HepG2 (cell line): Measurements from ENCODE around the gene KRT34. TPM values are rescaled to one million over a fixed set of nuclear protein-coding genes. Genes with fewer than 3 reads are reported as not detected.
"Not testable (repeated sequence)": the region's sequence is repeated elsewhere in the genome, so short reads cannot be mapped to it uniquely, and the experiment has no call there.

Source experiments
- ATAC-seq: fragments of 200-7000 bp; cut with Tn5 transposase; 3 replicates; pipeline ENCODE4 v1.9.1; 2020; ENCODE audit warnings: mild to moderate bottlenecking, moderate library complexity
- BruUV-seq: library from RNA; stranded (reverse); fragments of 400-500 nt; replicated peaks from 2 replicates; lab custom pipeline; 2021; lab: Mats Ljungman, UMichigan
- CTCF ChIA-PET: fragments of 300-600 bp; formaldehyde crosslinking; extraction: SDS; loops from one replicate; lab custom pipeline; 2021; ENCODE audit warnings: low total read pairs, inconsistent platforms, low intra/inter-chr PET ratio; lab: Yijun Ruan, JAX
- POLR2A ChIA-PET: fragments of 350-600 bp; sonication (Branson Sonifier 250); formaldehyde crosslinking; loops from one replicate; lab custom pipeline; 2020; ENCODE audit warnings: antibody characterized with exemption, inconsistent platforms; lab: Yijun Ruan, JAX
- DNase-seq: peaks from one replicate; pipeline ENCODE4 v3.0.0-alpha.2; 2015; ENCODE audit warnings: low spot score
- FAIRE-seq: peaks from 3 replicates; lab custom pipeline; 2011; peaks lifted over from hg19 to GRCh38; lab: Jason Lieb, UNC
- H2AFZ ChIP-seq: one replicate; pipeline ENCODE4 v1.6.1; 2011; ENCODE audit warnings: low read length, inconsistent platforms
- H3K27ac ChIP-seq: fragments of 300-600 bp; 3 replicates; pipeline ENCODE4 v1.8.0; 2011; ENCODE audit warnings: mixed run types, mild to moderate bottlenecking, mixed read lengths, low read length, inconsistent platforms; ENCODE audit not compliant: insufficient read depth; ENCODE audit errors: extremely low read length
- H3K27me3 ChIP-seq, 2 experiments: fragments of 200-600 bp in 1 of 2; 2 replicates in 1 of 2; 3 replicates in 1 of 2; pipeline versions ENCODE4 v1.6.0 to v1.8.0; 2011; ENCODE audit warnings: low read length in 2 of 2, mild to moderate bottlenecking in 2 of 2, moderate library complexity in 2 of 2, inconsistent platforms in 1 of 2; ENCODE audit not compliant: insufficient read depth in 2 of 2, control insufficient read depth in 1 of 2
- H3K36me3 ChIP-seq, 2 experiments: fragments of 200-600 bp in 1 of 2; replicated peaks in 1 of 2; 2 replicates in 1 of 2; 3 replicates in 1 of 2; pipeline versions ENCODE4 v1.5.1 to v1.8.0; 2011; ENCODE audit warnings: low read length in 2 of 2, inconsistent platforms in 1 of 2; ENCODE audit not compliant: insufficient read depth in 2 of 2, control insufficient read depth in 1 of 2
- H3K4me1 ChIP-seq: 2 replicates; pipeline ENCODE4 v1.5.1; 2012; ENCODE audit warnings: low read length, inconsistent platforms; ENCODE audit not compliant: insufficient read depth
- H3K4me2 ChIP-seq: 2 replicates; pipeline ENCODE4 v1.6.0; 2011; ENCODE audit warnings: low read depth, low read length, inconsistent platforms
- H3K4me3 ChIP-seq, 3 experiments: fragments of 200-600 bp in 1 of 3; sonication (generic), shearing (Covaris generic) in 1 of 3; replicated peaks in 1 of 3; 2 replicates each; pipeline ENCODE4 v1.5.1; 2011 to 2016; ENCODE audit warnings: low read length in 3 of 3, inconsistent platforms in 2 of 3, low read depth in 2 of 3, mild to moderate bottlenecking in 2 of 3, control low read depth in 1 of 3, mixed read lengths in 1 of 3; ENCODE audit not compliant: insufficient read depth in 1 of 3
- H3K79me2 ChIP-seq: one replicate; pipeline ENCODE4 v1.6.1; 2011; ENCODE audit warnings: low read length, inconsistent platforms; ENCODE audit not compliant: insufficient read depth
- H3K9ac ChIP-seq: 2 replicates; pipeline ENCODE4 v1.6.0; 2011; ENCODE audit warnings: mild to moderate bottlenecking, low read depth, low read length, inconsistent platforms; ENCODE audit not compliant: insufficient read depth
- H3K9me3 ChIP-seq: 2 replicates; pipeline ENCODE4 v1.5.1; 2012; ENCODE audit warnings: mild to moderate bottlenecking, low read length
- H4K20me1 ChIP-seq: 2 replicates; pipeline ENCODE4 v1.6.0; 2011; ENCODE audit warnings: inconsistent platforms, mild to moderate bottlenecking, low read length, moderate library complexity; ENCODE audit not compliant: insufficient read depth
- ATF7 ChIP-seq, 2 experiments: fragments of 450-650 bp in 1 of 2; sonication (generic) in 1 of 2; formaldehyde crosslinking in 1 of 2; IDR thresholded peaks; 2 replicates each; pipeline versions ENCODE4 v1.4.0 to v1.6.1; 2016 to 2020; ENCODE audit warnings: antibody characterized with exemption in 1 of 2, mild to moderate bottlenecking in 1 of 2, missing genetic modification reagents in 1 of 2
- CREB1 ChIP-seq, 2 experiments: fragments of 450-650 bp in 1 of 2; IDR thresholded peaks; 2 replicates each; pipeline ENCODE4 v1.6.1; 2016 to 2017; ENCODE audit warnings: control low read depth in 1 of 2, mild to moderate bottlenecking in 1 of 2, missing compliant biosample characterization in 1 of 2, missing genetic modification characterization in 1 of 2
- ZUFSP ChIP-seq: sonication (generic); formaldehyde crosslinking; IDR thresholded peaks from 2 replicates; pipeline ENCODE4 v1.9.0; 2021; ENCODE audit warnings: missing genetic modification reagents, mild to moderate bottlenecking, borderline replicate concordance
- WGBS: methylation state at CpG from one replicate; pipeline ENCODE4 v1.1.6; 2017; ENCODE audit warnings: low lambda C conversion rate; 5-methylcytosine and 5-hydroxymethylcytosine counted together
- in situ Hi-C: cut with HindIII; loops from 2 replicates; pipeline ENCODE4 v1.10.0; 2017; ENCODE audit warnings: low pct_unique_long_range_greater_than_20kb; ENCODE audit not compliant: extremely low pct_ligation_motif_present
- intact Hi-C: fragments of 100-400 bp; cut with micrococcal nuclease; formaldehyde crosslinking; loops from one replicate; pipeline ENCODE4 v1.10.0; 2022; ENCODE audit not compliant: unreplicated experiment
- polyA plus RNA-seq, 8 experiments: library from polyadenylated mRNA; depleted of rRNA in 3 of 8; stranded (reverse) in 7 of 8; unstranded in 1 of 8; fragments of >200 nt; fragmentation: Illumina TruSeq in 4 of 8; extraction: Trizol in 4 of 8; gene quantifications; 2 replicates each; pipeline versions ENCODE4 v1.2.1 to v1.2.3, GENCODE V29; 2011 to 2016; ENCODE audit warnings: low read depth in 4 of 8, missing spikeins in 1 of 8, mixed read lengths in 1 of 8; ENCODE audit not compliant: insufficient read depth in 1 of 8
- total RNA-seq, 5 experiments: library from RNA; depleted of rRNA; stranded (reverse); fragments of >200 nt; fragmentation: Illumina TruSeq; extraction: Trizol; gene quantifications; 2 replicates each; pipeline ENCODE4 v1.2.3, GENCODE V29; 2016; ENCODE audit warnings: low read depth in 1 of 5

Gene KRT34
- total and polyA plus RNA-seq, 2 of the 13 experiments (the other 11 are each of a cell fraction or from before 2014, with no cell fraction given) = not detected

GRCh38 chr17:41351177-41351576 lies 30.9 kb downstream of the KRT34 start:
- Histone ChIP-seq H2AFZ (no peak overlapping the region), H3K4me1 (no peaks in the 10 kb centered on the region), H4K20me1 (no peaks in the 10 kb centered on the region), H3K27ac (no peak overlapping the region), H3K4me3 (no peak overlapping the region), H3K27me3 (peaks cover 0 to 7% of the 10 kb centered on the region in 2 experiments; a peak in 2 of 5 replicates), H3K9ac (no peak overlapping the region), H3K9me3 (no peaks in the 10 kb centered on the region), H3K4me2 (no peak overlapping the region), H3K36me3 (no peaks in the 10 kb centered on the region), H3K79me2 (no peaks in the 10 kb centered on the region)
- intact Hi-C loops = no loop called here
- ChIA-PET POLR2A (no interaction called here), CTCF (no interaction called here)
- TF ChIP-seq CREB1 (IDR thresholded peaks at IDR 0.05) = peak; percentile 92
- no peak for TF ChIP-seq CREB1 (CRISPR knock-in tag; IDR thresholded peaks at IDR 0.05)
- no peak for TF ChIP-seq ZUFSP (CRISPR knock-in tag)
- peak; percentile 85 for TF ChIP-seq ATF7 (IDR thresholded peaks at IDR 0.05)
- TF ChIP-seq ATF7 (CRISPR knock-in tag; IDR thresholded peaks at IDR 0.05) = no peak
- FAIRE-seq (no peak), ATAC-seq (no peak), DNase-seq (no peak)
- no TSS peak for BruUV-seq
- in situ Hi-C loops = no loop called here
- 0% methylated on average over 2 of the region's 2 CpGs for WGBS

- H3K4me1 ChIP-seq, CTCF ChIA-PET, H2AFZ ChIP-seq, H3K36me3 ChIP-seq, H3K4me2 ChIP-seq, H4K20me1 ChIP-seq, FAIRE-seq, H3K4me3 ChIP-seq, POLR2A ChIA-PET, H3K27ac ChIP-seq, in situ Hi-C loops, H3K9ac ChIP-seq, BruUV-seq, H3K9me3 ChIP-seq, H3K27me3 ChIP-seq, H3K79me2 ChIP-seq, DNase-seq, intact Hi-C loops, ATAC-seq: not testable (repeated sequence)
- WGBS = 45% methylated on average over 16 of the region's 16 CpGs
These were observed 31.7 kb downstream of the KRT34 start, which contains the start of gene KRT33A for GRCh38 chr17:41350381-41350878. Gene KRT33A (minus strand): TSS chr17:41350828. CDS start chr17:41350767, 61 bp downstream.
